GM12801 (cell line): ENCODE measurements around the gene ACE.

Source experiments
- TF ChIP-seq, protein P1 (sequence below): IDR thresholded peaks from one replicate; pipeline ENCODE4 v1.5.1; 2011; ENCODE audit warnings: control low read depth; ENCODE audit not compliant: insufficient read length; ENCODE audit errors: extremely low read depth

Gene ACE

GRCh38 chr17:63538693-63539595, 62.1 kb downstream of the ACE start:
- TF ChIP-seq, protein P1, sequence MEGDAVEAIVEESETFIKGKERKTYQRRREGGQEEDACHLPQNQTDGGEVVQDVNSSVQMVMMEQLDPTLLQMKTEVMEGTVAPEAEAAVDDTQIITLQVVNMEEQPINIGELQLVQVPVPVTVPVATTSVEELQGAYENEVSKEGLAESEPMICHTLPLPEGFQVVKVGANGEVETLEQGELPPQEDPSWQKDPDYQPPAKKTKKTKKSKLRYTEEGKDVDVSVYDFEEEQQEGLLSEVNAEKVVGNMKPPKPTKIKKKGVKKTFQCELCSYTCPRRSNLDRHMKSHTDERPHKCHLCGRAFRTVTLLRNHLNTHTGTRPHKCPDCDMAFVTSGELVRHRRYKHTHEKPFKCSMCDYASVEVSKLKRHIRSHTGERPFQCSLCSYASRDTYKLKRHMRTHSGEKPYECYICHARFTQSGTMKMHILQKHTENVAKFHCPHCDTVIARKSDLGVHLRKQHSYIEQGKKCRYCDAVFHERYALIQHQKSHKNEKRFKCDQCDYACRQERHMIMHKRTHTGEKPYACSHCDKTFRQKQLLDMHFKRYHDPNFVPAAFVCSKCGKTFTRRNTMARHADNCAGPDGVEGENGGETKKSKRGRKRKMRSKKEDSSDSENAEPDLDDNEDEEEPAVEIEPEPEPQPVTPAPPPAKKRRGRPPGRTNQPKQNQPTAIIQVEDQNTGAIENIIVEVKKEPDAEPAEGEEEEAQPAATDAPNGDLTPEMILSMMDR = no peak

DNA sequence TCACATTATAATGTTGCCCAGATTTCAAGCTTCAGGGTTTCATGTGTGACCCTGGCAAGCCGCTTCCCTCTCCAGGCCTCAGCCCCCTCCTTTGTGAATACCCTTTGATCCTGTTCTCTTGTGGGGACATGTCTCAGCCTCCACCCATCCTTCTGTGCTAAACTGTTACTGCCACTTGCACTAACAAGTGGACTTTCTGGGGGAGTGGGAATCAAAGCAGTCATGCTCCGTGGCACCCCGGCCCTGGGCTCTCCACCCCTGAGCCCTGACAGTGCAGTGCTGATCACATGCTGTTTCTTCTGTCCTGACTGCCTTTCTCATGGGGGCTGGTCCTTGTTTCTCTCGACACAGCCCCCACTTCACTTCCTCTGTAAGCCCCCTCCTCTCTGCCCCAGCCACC, 63.7 kb downstream of the ACE start:
- TF ChIP-seq, protein P1 = no peak

DNA sequence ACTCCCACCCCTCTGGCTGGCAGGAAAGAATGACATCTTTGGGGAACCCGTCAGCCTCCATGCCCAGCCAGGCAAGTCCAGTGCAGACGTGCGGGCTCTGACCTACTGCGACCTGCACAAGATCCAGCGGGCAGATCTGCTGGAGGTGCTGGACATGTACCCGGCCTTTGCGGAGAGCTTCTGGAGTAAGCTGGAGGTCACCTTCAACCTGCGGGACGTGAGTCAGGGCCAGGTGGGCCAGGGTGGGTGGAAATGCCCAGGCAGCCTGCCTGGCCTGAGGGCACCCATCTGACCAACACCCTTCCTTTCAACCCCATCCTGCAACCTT, 65.3 kb downstream of the ACE start:
- TF ChIP-seq, protein P1 = no peak

GRCh38 chr17:63542942-63543821, 66.3 kb downstream of the ACE start:
- TF ChIP-seq, protein P1 = no peak

GRCh38 chr17:63543822-63544420, 67.1 kb downstream of the ACE start:
- TF ChIP-seq, protein P1 = no peak

GRCh38 chr17:63544467-63545301, 67.8 kb downstream of the ACE start:
- TF ChIP-seq, protein P1 = no peak
